ENCODE data around the gene KIF3A.
A peak's percentile ranks its signal among the peaks of the same experiment; 100 is the strongest.

DNA sequence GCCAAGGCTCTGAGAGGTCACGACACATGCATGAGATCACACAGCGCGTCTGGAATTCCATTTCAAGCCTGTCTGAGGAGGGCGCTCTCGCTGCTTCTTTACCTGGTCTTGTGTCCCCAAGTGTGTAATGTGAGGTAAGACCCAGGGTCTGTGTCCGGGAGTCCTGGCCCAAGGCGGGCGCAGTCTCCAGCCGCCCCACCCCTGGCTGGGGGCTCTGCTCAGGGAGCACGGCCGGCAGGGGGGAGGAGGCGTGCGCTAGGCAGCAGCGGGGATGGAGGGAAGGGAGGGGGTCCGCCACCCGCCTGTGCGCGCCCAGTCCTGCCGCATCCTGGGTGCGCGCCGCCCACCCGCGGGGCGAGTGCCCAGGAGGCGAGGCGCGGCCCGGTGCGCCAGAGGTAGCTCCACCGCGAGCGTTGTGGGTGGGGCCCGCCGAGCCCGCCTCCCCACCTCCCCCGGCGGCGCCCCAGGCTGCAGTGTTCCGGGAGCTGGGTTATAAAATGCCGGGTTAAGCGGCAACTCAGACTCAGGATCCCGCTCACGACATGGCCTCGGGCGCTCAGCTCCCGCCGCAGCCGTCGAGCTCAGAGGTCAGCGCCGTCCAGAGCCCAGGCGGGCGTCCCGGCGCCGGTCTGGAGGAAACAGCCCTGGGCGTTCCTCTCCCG lies 9.7 kb upstream of the KIF3A start, which contains the start of gene CCNI2:
- peak; percentile 8 for TF ChIP-seq CTCF (IDR thresholded peaks at IDR 0.05; ENCODE audit: insufficient read depth, low read depth, low read length)
- TF ChIP-seq EZH2 (IDR thresholded peaks at IDR 0.05; ENCODE audit: insufficient read depth, low read length): no peak

Data from astrocyte (in vitro differentiated cells and primary cell).